Body of pancreas (tissue), 4 donors: ENCODE measurements around the gene DHH.

Source experiments
- CTCF ChIP-seq, 7 experiments: fragments of 450-650 bp in 4 of 7; fragments of 200-600 bp in 3 of 7; sonication (generic) in 3 of 7; IDR thresholded peaks; one replicate each; pipeline ENCODE4 v1.5.1; 2016 to 2019; ENCODE audit warnings: antibody characterized with exemption in 7 of 7
- POLR2A ChIP-seq, 3 donors: fragments of 450-650 bp; IDR thresholded peaks; one replicate each; pipeline ENCODE4 v1.6.1; 2016; ENCODE audit warnings: antibody characterized with exemption in 3 of 3, mild to moderate bottlenecking in 2 of 3

DNA sequence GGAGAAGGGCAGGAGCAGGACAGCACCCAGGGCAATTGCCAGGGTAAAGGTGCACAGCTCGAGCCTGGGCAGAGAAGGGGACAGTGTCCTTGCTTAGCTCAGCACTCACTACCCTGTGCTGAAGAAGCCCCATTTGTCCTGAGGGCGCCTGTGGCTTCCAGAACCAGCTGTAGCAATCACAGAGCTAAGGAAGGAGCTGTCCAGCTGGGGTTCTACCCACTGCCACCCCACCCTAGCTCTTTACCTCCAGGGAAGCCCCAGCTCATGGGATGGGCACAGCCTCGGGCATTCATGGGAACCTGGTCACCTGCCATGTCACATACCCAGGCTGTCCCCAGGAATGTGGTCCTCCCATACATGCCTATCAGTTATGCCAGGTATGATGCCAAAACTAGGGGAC lies 10.2 kb upstream of the DHH start:
- TF ChIP-seq POLR2A (IDR thresholded peaks at IDR 0.05) (no peak), CTCF (IDR thresholded peaks at IDR 0.05) (no peak)
